Hepatocyte (in vitro differentiated cells): ENCODE measurements around the gene C3orf70. TPM values are rescaled to one million over a fixed set of nuclear protein-coding genes. Genes with fewer than 3 reads are reported as not detected.

ENCODE experiments used
- DNase-seq: peaks from one replicate; pipeline ENCODE4 v3.0.0-alpha.2; 2016; ENCODE audit warnings: low spot score
- H2AFZ ChIP-seq: fragments of 200-600 bp; sonication (generic); 2 replicates; pipeline ENCODE4 v1.6.0; 2016; ENCODE audit warnings: antibody characterized with exemption, mild to moderate bottlenecking
- H3K27ac ChIP-seq: fragments of 200-600 bp; sonication (generic); 2 replicates; pipeline ENCODE4 v1.5.1; 2016; ENCODE audit warnings: mild to moderate bottlenecking
- H3K27me3 ChIP-seq: fragments of 200-600 bp; sonication (generic); 2 replicates; pipeline ENCODE4 v1.6.1; 2016
- H3K36me3 ChIP-seq: fragments of 200-600 bp; sonication (generic); replicated peaks from 2 replicates; pipeline ENCODE4 v1.5.1; 2016; ENCODE audit warnings: low read depth; ENCODE audit not compliant: insufficient read depth
- H3K4me1 ChIP-seq: fragments of 200-600 bp; sonication (generic); 2 replicates; pipeline ENCODE4 v1.5.1; 2016; ENCODE audit warnings: mild to moderate bottlenecking, moderate library complexity; ENCODE audit not compliant: insufficient read depth
- H3K4me2 ChIP-seq: fragments of 200-600 bp; sonication (generic); 2 replicates; pipeline ENCODE4 v1.6.0; 2016
- H3K4me3 ChIP-seq: fragments of 200-600 bp; sonication (generic); 2 replicates; pipeline ENCODE4 v1.5.1; 2016; ENCODE audit warnings: mild to moderate bottlenecking
- H3K79me2 ChIP-seq: fragments of 200-600 bp; sonication (generic); 2 replicates; pipeline ENCODE4 v1.6.0; 2017; ENCODE audit warnings: mild to moderate bottlenecking
- H3K9me2 ChIP-seq: fragments of 200-600 bp; sonication (generic); replicated peaks from 2 replicates; pipeline ENCODE4 v1.6.0; 2017; ENCODE audit warnings: mild to moderate bottlenecking; ENCODE audit not compliant: insufficient read depth
- H3K9me3 ChIP-seq: fragments of 200-600 bp; sonication (generic); 2 replicates; pipeline ENCODE4 v1.5.1; 2016; ENCODE audit warnings: low read depth, mild to moderate bottlenecking
- H4K20me1 ChIP-seq: fragments of 200-600 bp; sonication (generic); 2 replicates; pipeline ENCODE4 v1.6.0; 2016; ENCODE audit warnings: mild to moderate bottlenecking; ENCODE audit not compliant: insufficient read depth, poor library complexity, severe bottlenecking
- CTCF ChIP-seq: fragments of 200-600 bp; sonication (generic); IDR thresholded peaks from 2 replicates; pipeline ENCODE4 v1.5.1; 2016; ENCODE audit warnings: antibody characterized with exemption, mild to moderate bottlenecking; ENCODE audit not compliant: poor library complexity
- EZH2 ChIP-seq: fragments of 200-600 bp; sonication (generic); IDR thresholded peaks from 2 replicates; pipeline ENCODE4 v1.6.1; 2016; ENCODE audit warnings: antibody characterized with exemption, mild to moderate bottlenecking, borderline replicate concordance
- EZH2phosphoT487 ChIP-seq: fragments of 200-600 bp; sonication (generic); IDR thresholded peaks from one replicate; pipeline ENCODE4 v1.6.1; 2018; ENCODE audit warnings: antibody characterized with exemption, mild to moderate bottlenecking, low read depth, moderate library complexity; ENCODE audit not compliant: unreplicated experiment, severe bottlenecking
- WGBS: methylation state at CpG from one replicate; pipeline ENCODE4 v1.1.6; 2016; ENCODE audit warnings: low lambda C conversion rate; ENCODE audit errors: missing lambda C conversion rate; 5-methylcytosine and 5-hydroxymethylcytosine counted together
- polyA plus RNA-seq: library from polyadenylated mRNA; unstranded; fragments of >200 nt; fragmentation: Nextera tagmentation; extraction: Ambion mirVana; gene quantifications from 2 replicates; pipeline ENCODE4 v1.2.1, GENCODE V29; 2016
- total RNA-seq: library from RNA; depleted of rRNA; stranded (reverse); fragments of >200 nt; gene quantifications from 2 replicates; pipeline ENCODE4 v1.2.3, GENCODE V29; 2014

C3orf70 gene
- total and polyA plus RNA-seq, 2 experiments from 2014 or later = 1.1 to 6.0 TPM

- H2AFZ ChIP-seq = no peak overlapping the region
Measured at GRCh38 chr3:185187391-185187790, 34.5 kb upstream of the C3orf70 start.

GRCh38 chr3:185176750-185177359, 24.0 kb upstream of the C3orf70 start:
- Histone ChIP-seq H3K9me3 (no peaks in the 10 kb centered on the region), H3K27me3 (no peaks in the 10 kb centered on the region), H3K79me2 (no peaks in the 10 kb centered on the region), H3K27ac (no peak overlapping the region), H2AFZ (no peak overlapping the region), H3K4me2 (no peak overlapping the region), H3K4me3 (no peak overlapping the region), H3K9me2 (no peaks in the 10 kb centered on the region), H3K36me3 (no peaks in the 10 kb centered on the region), H3K4me1 (peaks cover 16% of the 10 kb centered on the region), H4K20me1 (no peaks in the 10 kb centered on the region)
- TF ChIP-seq CTCF = peak; percentile 81
- no peak for TF ChIP-seq EZH2
- no peak for TF ChIP-seq EZH2phosphoT487
- 25% methylated on average over 10 of the region's 10 CpGs for WGBS
- peak; percentile 47 for DNase-seq

More at GRCh38 chr3:185187391-185187790, 34.5 kb upstream of the C3orf70 start:
- no peak overlapping the region for H3K4me2 ChIP-seq
- no peaks in the 10 kb centered on the region for H3K4me1 ChIP-seq
- no peaks in the 10 kb centered on the region for H4K20me1 ChIP-seq
- no peak for DNase-seq
- H3K79me2 ChIP-seq = no peaks in the 10 kb centered on the region
- no peaks in the 10 kb centered on the region for H3K27me3 ChIP-seq
- TF ChIP-seq EZH2 (no peak), CTCF (no peak), EZH2phosphoT487 (no peak)
- no peak overlapping the region for H3K27ac ChIP-seq
- H3K9me2 ChIP-seq = no peaks in the 10 kb centered on the region
- no peaks in the 10 kb centered on the region for H3K9me3 ChIP-seq
- no peak overlapping the region for H3K4me3 ChIP-seq
- H3K36me3 ChIP-seq = no peaks in the 10 kb centered on the region
- 92% methylated on average over 2 of the region's 2 CpGs for whole genome bisulfite sequencing

- DNase-seq = peak; percentile 73
- TF ChIP-seq EZH2phosphoT487 (no peak), CTCF (no peak), EZH2 (no peak)
- Histone ChIP-seq H3K27me3 (no peaks in the 10 kb centered on the region), H3K9me3 (no peaks in the 10 kb centered on the region), H3K27ac (peak overlapping the region; percentile 91), H3K4me2 (peak overlapping the region; percentile 61), H3K79me2 (no peaks in the 10 kb centered on the region), H3K9me2 (no peaks in the 10 kb centered on the region), H3K4me3 (no peak overlapping the region), H3K36me3 (no peaks in the 10 kb centered on the region), H4K20me1 (no peaks in the 10 kb centered on the region), H3K4me1 (peaks cover 16% of the 10 kb centered on the region), H2AFZ (peak overlapping the region; percentile 51)
- WGBS = 21% methylated on average over 15 of the region's 15 CpGs
Measured at GRCh38 chr3:185175370-185175987, 22.6 kb upstream of the C3orf70 start.
